ENCODE results near the gene CDK18.

- TF ChIP-seq REST (tag by site-specific recombination; IDR thresholded peaks at IDR 0.05) (no peak), ATF2 (tag by site-specific recombination; IDR thresholded peaks at IDR 0.05; ENCODE audit: low read depth) (no peak), SETDB1 (IDR thresholded peaks at IDR 0.05; ENCODE audit: insufficient read length, low read length) (no peak), ZNF138 (tag by site-specific recombination; IDR thresholded peaks at IDR 0.05; ENCODE audit: borderline replicate concordance) (no peak), CTCF (tag by site-specific recombination; IDR thresholded peaks at IDR 0.05) (no peak), TSHZ1 (tag by site-specific recombination; IDR thresholded peaks at IDR 0.05; ENCODE audit: borderline replicate concordance) (no peak)
Observed at GRCh38 chr1:205563927-205564441, 59.5 kb downstream of the CDK18 start.

All from HEK293 (cell line).